ENCODE data around the gene ELFN2.
"Not testable (repeated sequence)": the region's sequence is repeated elsewhere in the genome, so short reads cannot be mapped to it uniquely, and the experiment has no call there.

DNA sequence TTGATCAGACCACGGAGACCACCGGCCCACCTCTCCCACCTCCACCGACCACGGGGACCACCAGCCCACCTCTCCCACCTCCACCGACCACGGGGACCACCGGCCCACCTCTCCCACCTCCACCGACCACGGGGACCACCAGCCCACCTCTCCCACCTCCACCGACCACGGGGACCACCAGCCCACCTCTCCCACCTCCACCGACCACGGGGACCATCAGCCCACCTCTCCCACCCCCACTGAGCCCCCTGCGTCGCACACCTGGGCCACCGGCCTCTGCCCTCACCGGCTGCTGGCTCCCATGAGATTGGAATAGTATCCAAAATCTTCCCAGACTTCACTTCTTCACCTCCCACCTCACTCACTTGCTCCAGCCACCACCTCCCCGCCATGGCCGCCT is 27.8 kb downstream of the ELFN2 start:
- TF ChIP-seq, protein P1, sequence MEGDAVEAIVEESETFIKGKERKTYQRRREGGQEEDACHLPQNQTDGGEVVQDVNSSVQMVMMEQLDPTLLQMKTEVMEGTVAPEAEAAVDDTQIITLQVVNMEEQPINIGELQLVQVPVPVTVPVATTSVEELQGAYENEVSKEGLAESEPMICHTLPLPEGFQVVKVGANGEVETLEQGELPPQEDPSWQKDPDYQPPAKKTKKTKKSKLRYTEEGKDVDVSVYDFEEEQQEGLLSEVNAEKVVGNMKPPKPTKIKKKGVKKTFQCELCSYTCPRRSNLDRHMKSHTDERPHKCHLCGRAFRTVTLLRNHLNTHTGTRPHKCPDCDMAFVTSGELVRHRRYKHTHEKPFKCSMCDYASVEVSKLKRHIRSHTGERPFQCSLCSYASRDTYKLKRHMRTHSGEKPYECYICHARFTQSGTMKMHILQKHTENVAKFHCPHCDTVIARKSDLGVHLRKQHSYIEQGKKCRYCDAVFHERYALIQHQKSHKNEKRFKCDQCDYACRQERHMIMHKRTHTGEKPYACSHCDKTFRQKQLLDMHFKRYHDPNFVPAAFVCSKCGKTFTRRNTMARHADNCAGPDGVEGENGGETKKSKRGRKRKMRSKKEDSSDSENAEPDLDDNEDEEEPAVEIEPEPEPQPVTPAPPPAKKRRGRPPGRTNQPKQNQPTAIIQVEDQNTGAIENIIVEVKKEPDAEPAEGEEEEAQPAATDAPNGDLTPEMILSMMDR (IDR thresholded peaks at IDR 0.05), result not testable (repeated sequence)
- not testable (repeated sequence) for TF ChIP-seq POLR2A, EP300, POLR2AphosphoS5 (IDR thresholded peaks at IDR 0.05)

Data from stomach (tissue), 4 donors.